ENCODE measurements around the gene ARSB.

DNA sequence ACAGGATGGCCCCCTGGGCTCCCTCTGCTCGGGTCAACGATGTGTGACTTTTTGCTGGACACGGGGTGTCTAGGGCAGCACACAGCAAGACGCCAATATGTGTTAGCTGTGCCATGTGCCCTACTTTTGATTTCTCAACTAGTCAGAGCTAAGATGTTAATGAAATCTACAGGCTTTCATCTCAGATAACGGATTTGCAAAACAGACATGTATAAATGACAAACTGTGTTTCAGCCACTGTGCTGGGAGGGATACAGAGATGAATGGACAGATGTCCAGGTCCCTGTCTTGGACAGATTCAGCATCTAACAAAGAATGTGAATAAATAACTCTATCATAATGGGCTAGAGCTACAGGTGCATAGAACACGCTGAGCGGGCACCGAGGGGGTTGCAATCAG lies 176.3 kb downstream of the ARSB start:
- TF ChIP-seq SIN3A (IDR thresholded peaks at IDR 0.05; ENCODE audit: borderline replicate concordance, insufficient read depth, low read length) (no peak), POLR2AphosphoS5 (IDR thresholded peaks at IDR 0.05; ENCODE audit: low read depth, low read length) (no peak), TAF1 (IDR thresholded peaks at IDR 0.05; ENCODE audit: borderline replicate concordance, insufficient read depth, low read length) (no peak)

All from PFSK-1 (cell line).